GM12875 (cell line): ENCODE data around the gene RHOBTB3.

Experiments used
- H3K4me3 ChIP-seq: one replicate; pipeline ENCODE4 v1.5.1; 2011; ENCODE audit warnings: low read depth, low read length, control low read depth
- CTCF ChIP-seq: IDR thresholded peaks from 2 replicates; pipeline ENCODE4 v1.5.1; 2011; ENCODE audit warnings: low read depth, mild to moderate bottlenecking, control low read depth, inconsistent platforms, low read length, moderate library complexity, borderline replicate concordance; ENCODE audit not compliant: insufficient read depth

The RHOBTB3 gene

GRCh38 chr5:95794070-95794516, 63.0 kb downstream of the RHOBTB3 start:
- TF ChIP-seq CTCF, result no peak
- H3K4me3 ChIP-seq, result no peak overlapping the region

- no peak for TF ChIP-seq CTCF
- H3K4me3 ChIP-seq, result no peak overlapping the region
Measured at GRCh38 chr5:95797301-95797700, 66.2 kb downstream of the RHOBTB3 start.

GRCh38 chr5:95798048-95798447, 66.9 kb downstream of the RHOBTB3 start:
- TF ChIP-seq CTCF, result no peak
- H3K4me3 ChIP-seq, result no peak overlapping the region

GRCh38 chr5:95798545-95798944, 67.4 kb downstream of the RHOBTB3 start:
- TF ChIP-seq CTCF, result no peak
- no peak overlapping the region for H3K4me3 ChIP-seq

- TF ChIP-seq CTCF, result no peak
- H3K4me3 ChIP-seq, result no peak overlapping the region
Measured at GRCh38 chr5:95799191-95799835, 68.2 kb downstream of the RHOBTB3 start.

- TF ChIP-seq CTCF, result no peak
- H3K4me3 ChIP-seq, result no peak overlapping the region
Measured at GRCh38 chr5:95800553-95800952, 69.4 kb downstream of the RHOBTB3 start.

GRCh38 chr5:95801532-95801931, 70.4 kb downstream of the RHOBTB3 start:
- no peak overlapping the region for H3K4me3 ChIP-seq
- no peak for TF ChIP-seq CTCF
